Activated CD4-positive, CD25-positive, alpha-beta regulatory T cell treated with anti-CD3 and anti-CD28 coated beads, Interleukin-2, amount 50 U/mL, for 24 hours (primary cell): ENCODE data around the gene ZNF814.
"Not testable (repeated sequence)": the region's sequence is repeated elsewhere in the genome, so short reads cannot be mapped to it uniquely, and the experiment has no call there.

Experiments used
- ATAC-seq, 2 donors: fragments of 150-1000 bp; cut with Tn5 transposase; one replicate each; pipeline ENCODE4 v1.10.0; 2021; ENCODE audit warnings: mild to moderate bottlenecking in 1 of 2, moderate library complexity in 1 of 2

ZNF814 gene

GRCh38 chr19:57854117-57854516 lies 34.7 kb downstream of the ZNF814 start:
- not testable (repeated sequence) for ATAC-seq

GRCh38 chr19:57851812-57852603 lies 36.8 kb downstream of the ZNF814 start:
- not testable (repeated sequence) for ATAC-seq

- no peak for ATAC-seq
Measured at GRCh38 chr19:57850553-57851017, 38.3 kb downstream of the ZNF814 start.

- ATAC-seq = peak; percentile 100
Measured at GRCh38 chr19:57849666-57850473, 39.0 kb downstream of the ZNF814 start, which contains the start of gene ZNF587. TSS of gene ZNF587 (plus strand) at chr19:57849859. CDS start at chr19:57850039, 180 bp downstream.

- ATAC-seq = not testable (repeated sequence)
Measured at GRCh38 chr19:57849162-57849665, 39.6 kb downstream of the ZNF814 start.

- ATAC-seq = not testable (repeated sequence)
Measured at GRCh38 chr19:57847164-57847563, 41.7 kb downstream of the ZNF814 start.

- ATAC-seq = no peak
Measured at GRCh38 chr19:57841122-57841763, 47.6 kb downstream of the ZNF814 start.

GRCh38 chr19:57838622-57839191 lies 50.1 kb downstream of the ZNF814 start:
- ATAC-seq = not testable (repeated sequence)

GRCh38 chr19:57836991-57837390 lies 51.8 kb downstream of the ZNF814 start:
- not testable (repeated sequence) for ATAC-seq

- no peak for ATAC-seq
Measured at GRCh38 chr19:57830071-57830602, 58.7 kb downstream of the ZNF814 start, which contains the start of gene ZNF587B. TSS of gene ZNF587B (plus strand) at chr19:57830299. CDS start at chr19:57830529, 230 bp downstream.

- ATAC-seq = no peak
Measured at GRCh38 chr19:57829316-57829715, 59.5 kb downstream of the ZNF814 start.

GRCh38 chr19:57825511-57825910 lies 63.3 kb downstream of the ZNF814 start:
- ATAC-seq = no peak

- not testable (repeated sequence) for ATAC-seq
Measured at GRCh38 chr19:57823608-57824007, 65.2 kb downstream of the ZNF814 start.

- ATAC-seq = not testable (repeated sequence)
Measured at GRCh38 chr19:57823155-57823554, 65.7 kb downstream of the ZNF814 start.

GRCh38 chr19:57821501-57821900 lies 67.3 kb downstream of the ZNF814 start:
- not testable (repeated sequence) for ATAC-seq

- ATAC-seq = not testable (repeated sequence)
Measured at GRCh38 chr19:57821095-57821494, 67.7 kb downstream of the ZNF814 start.

- no peak for ATAC-seq
Measured at GRCh38 chr19:57820599-57820998, 68.2 kb downstream of the ZNF814 start.

- ATAC-seq = peak; percentile 91 to 92
Measured at GRCh38 chr19:57819475-57820148, 69.2 kb downstream of the ZNF814 start.

- no peak for ATAC-seq
Measured at GRCh38 chr19:57818378-57818777, 70.5 kb downstream of the ZNF814 start.

- no peak for ATAC-seq
Measured at GRCh38 chr19:57817976-57818375, 70.9 kb downstream of the ZNF814 start.

GRCh38 chr19:57816652-57817051 lies 72.2 kb downstream of the ZNF814 start:
- no peak for ATAC-seq
